Measurements from ENCODE around the gene MCHR1. TPM values are rescaled to one million over a fixed set of nuclear protein-coding genes. Genes with fewer than 3 reads are reported as not detected.

MCHR1 gene
- total RNA-seq, 1 experiment from 2014 or later = 0.24 TPM

DNA sequence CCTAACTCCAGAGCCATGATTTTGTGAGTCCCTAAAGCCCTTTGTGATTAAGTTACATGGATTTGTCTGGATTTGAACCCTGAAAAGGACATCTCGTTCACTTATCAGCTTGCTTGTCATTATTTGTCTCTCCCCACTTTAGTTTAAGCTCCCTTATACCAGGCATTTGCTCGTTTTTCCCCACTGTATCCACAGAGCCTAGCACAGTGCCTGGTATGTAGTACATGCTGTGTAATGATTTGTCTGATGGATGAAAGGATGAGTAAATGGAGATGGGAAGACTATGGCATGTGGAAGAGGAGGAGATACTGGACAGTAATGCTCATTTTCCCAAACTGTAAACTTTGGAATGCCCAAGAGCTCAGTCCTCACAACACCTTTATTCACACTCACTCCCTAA is 9.2 kb upstream of the MCHR1 start:
- Histone ChIP-seq H3K4me2 (no peak overlapping the region), H3K4me1 (replicated peaks; ENCODE audit: insufficient read depth) (peaks cover 11% of the 10 kb centered on the region), H3K79me2 (ENCODE audit: low read depth) (no peaks in the 10 kb centered on the region), H3K4me3 (no peak overlapping the region), H3K36me3 (ENCODE audit: low read depth) (no peaks in the 10 kb centered on the region), H3F3A (ENCODE audit: insufficient read depth, low read depth) (peaks cover 17% of the 10 kb centered on the region), H3K9me2 (ENCODE audit: insufficient read depth) (no peaks in the 10 kb centered on the region), H4K20me1 (ENCODE audit: insufficient read depth) (no peaks in the 10 kb centered on the region), H3K9me3 (ENCODE audit: insufficient read depth, low read depth) (0 out of 2 replicates have a peak, but pooled peaks cover 7% of the 10 kb centered on the region), H3K27me3 (ENCODE audit: insufficient read depth, low read depth) (no peaks in the 10 kb centered on the region), H2AFZ (no peak overlapping the region), H3K27ac (no peak overlapping the region)
- no TSS peak for BruUV-seq (replicated peaks)
- TF ChIP-seq CTCF (conservative IDR thresholded peaks at IDR 0.05) = no peak
- no peak for TF ChIP-seq EZH2 (IDR thresholded peaks at IDR 0.05; ENCODE audit: low read depth)
- intact Hi-C loops (cut with micrococcal nuclease; ENCODE audit: unreplicated experiment) = no loop called here
- DNase-seq = no peak
- POLR2A ChIA-PET (ENCODE audit: unreplicated experiment) = no interaction called here
- CTCF ChIA-PET = no interaction called here

GRCh38 chr22:40671369-40671768 is 7.9 kb upstream of the MCHR1 start:
- Histone ChIP-seq H3K4me2 (no peak overlapping the region), H3K27ac (no peak overlapping the region), H3K27me3 (ENCODE audit: insufficient read depth, low read depth) (no peaks in the 10 kb centered on the region), H3K79me2 (ENCODE audit: low read depth) (no peaks in the 10 kb centered on the region), H3K9me2 (ENCODE audit: insufficient read depth) (no peaks in the 10 kb centered on the region), H2AFZ (no peak overlapping the region), H4K20me1 (ENCODE audit: insufficient read depth) (no peaks in the 10 kb centered on the region), H3K36me3 (ENCODE audit: low read depth) (no peaks in the 10 kb centered on the region), H3K9me3 (ENCODE audit: insufficient read depth, low read depth) (0 out of 2 replicates have a peak, but pooled peaks cover 7% of the 10 kb centered on the region), H3K4me3 (no peak overlapping the region), H3K4me1 (replicated peaks; ENCODE audit: insufficient read depth) (peaks cover 11% of the 10 kb centered on the region), H3F3A (ENCODE audit: insufficient read depth, low read depth) (peaks cover 13% of the 10 kb centered on the region; the same call in 1 of the 2 replicates)
- ChIA-PET CTCF (interaction anchor here (0.7 kb wide), 2 partner anchors 37 to 322 kb away, joined by 5 to 11 read pairs; no protein-coding TSS in a partner anchor), POLR2A (ENCODE audit: unreplicated experiment) (no interaction called here)
- intact Hi-C loops (cut with micrococcal nuclease; ENCODE audit: unreplicated experiment) = no loop called here
- TF ChIP-seq EZH2 (IDR thresholded peaks at IDR 0.05; ENCODE audit: low read depth) (no peak), CTCF (conservative IDR thresholded peaks at IDR 0.05) (no peak)
- no TSS peak for BruUV-seq (replicated peaks)
- DNase-seq = no peak

- no peak overlapping the region for H3K27ac ChIP-seq
- H3K9me2 ChIP-seq (ENCODE audit: insufficient read depth) = no peaks in the 10 kb centered on the region
- H3K36me3 ChIP-seq (ENCODE audit: low read depth) = no peaks in the 10 kb centered on the region
- ChIA-PET CTCF (interaction anchor here (0.7 to 1.2 kb wide), 2 partner anchors 11 to 36 kb away, joined by 3 to 5 read pairs; no protein-coding TSS in a partner anchor), POLR2A (ENCODE audit: unreplicated experiment) (no interaction called here)
- H3K27me3 ChIP-seq (ENCODE audit: insufficient read depth, low read depth) = no peaks in the 10 kb centered on the region
- 0 out of 2 replicates have a peak, but pooled peaks cover 7% of the 10 kb centered on the region for H3K9me3 ChIP-seq (ENCODE audit: insufficient read depth, low read depth)
- BruUV-seq (replicated peaks) = no TSS peak
- H3K4me2 ChIP-seq = no peak overlapping the region
- no peak for TF ChIP-seq CTCF (conservative IDR thresholded peaks at IDR 0.05)
- TF ChIP-seq EZH2 (IDR thresholded peaks at IDR 0.05; ENCODE audit: low read depth) = no peak
- DNase-seq = no peak
- H2AFZ ChIP-seq = no peak overlapping the region
- peaks cover 13% of the 10 kb centered on the region; the same call in 1 of the 2 replicates for H3F3A ChIP-seq (ENCODE audit: insufficient read depth, low read depth)
- no peak overlapping the region for H3K4me3 ChIP-seq
- intact Hi-C loops (cut with micrococcal nuclease; ENCODE audit: unreplicated experiment) = no loop called here
- peaks cover 11% of the 10 kb centered on the region for H3K4me1 ChIP-seq (replicated peaks; ENCODE audit: insufficient read depth)
- H3K79me2 ChIP-seq (ENCODE audit: low read depth) = no peaks in the 10 kb centered on the region
- H4K20me1 ChIP-seq (ENCODE audit: insufficient read depth) = no peaks in the 10 kb centered on the region
Measured at GRCh38 chr22:40671796-40672360, 7.4 kb upstream of the MCHR1 start.

All from PC-9 (cell line).